Measurements from ENCODE around the gene YEATS4.

Gene YEATS4

DNA sequence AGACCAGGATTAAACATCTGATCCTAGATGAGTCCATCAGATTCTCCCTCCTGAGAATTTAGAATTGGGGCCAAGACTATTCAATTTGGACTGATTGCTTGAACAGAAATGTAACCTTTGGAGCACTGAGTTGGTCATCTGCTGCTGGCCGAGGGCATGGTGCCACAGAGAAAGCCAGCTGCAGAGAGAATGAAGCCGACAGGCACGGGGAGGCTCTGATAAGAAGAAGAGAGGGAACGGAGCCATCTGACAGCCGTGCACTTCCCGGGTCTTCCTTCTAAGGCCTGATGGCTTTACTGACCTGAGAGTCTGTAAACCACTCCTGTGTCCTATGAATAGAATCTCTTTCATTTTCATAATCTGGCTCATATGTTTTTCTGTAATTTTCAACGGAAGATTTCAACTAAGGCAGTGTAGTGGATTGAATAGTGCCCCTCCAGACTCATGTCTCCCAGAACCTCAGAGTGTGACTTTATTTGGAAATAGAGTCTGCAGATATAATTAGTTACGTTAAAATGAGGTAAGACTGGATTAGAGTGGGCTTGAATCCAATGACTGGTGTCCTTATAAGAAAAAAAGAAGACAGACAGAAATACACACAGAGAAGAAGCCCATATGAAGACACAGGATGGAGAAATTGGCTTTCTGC is 71.5 kb downstream of the YEATS4 start:
- DNase-seq (ENCODE audit: extremely low read depth in 1 of 2, low read depth in 1 of 2) = no peak

DNA sequence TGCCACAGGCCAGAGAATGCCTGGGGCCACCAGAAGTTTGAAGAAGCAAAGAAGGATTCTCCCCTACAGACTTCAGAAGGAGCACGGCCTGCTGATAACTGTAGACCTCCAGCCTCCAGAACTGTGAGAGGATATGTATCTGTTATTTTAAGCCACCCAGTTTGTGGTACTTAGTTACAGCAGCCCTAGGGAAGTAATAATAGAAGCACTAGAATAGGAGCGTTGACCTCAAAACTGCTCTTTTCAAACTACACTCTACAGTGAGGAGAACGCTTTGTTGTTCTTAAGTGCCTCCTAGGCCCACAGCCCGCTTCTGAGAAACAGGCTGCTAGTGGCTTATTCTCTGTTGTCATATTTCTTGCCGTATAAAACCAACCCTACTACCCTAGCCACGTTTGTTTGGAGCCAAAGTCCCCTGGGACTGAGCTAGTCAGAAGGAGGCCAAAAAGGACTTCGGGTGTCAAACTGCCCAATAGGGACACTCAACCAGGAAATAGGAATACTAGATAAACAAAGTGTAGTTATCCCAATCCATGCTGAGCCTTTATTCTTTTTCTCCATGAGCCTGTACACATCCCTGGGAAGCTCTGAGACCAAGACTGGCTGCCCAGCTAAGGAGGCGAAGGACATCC is 72.2 kb downstream of the YEATS4 start:
- DNase-seq (ENCODE audit: extremely low read depth in 1 of 2, low read depth in 1 of 2) = no peak

DNA sequence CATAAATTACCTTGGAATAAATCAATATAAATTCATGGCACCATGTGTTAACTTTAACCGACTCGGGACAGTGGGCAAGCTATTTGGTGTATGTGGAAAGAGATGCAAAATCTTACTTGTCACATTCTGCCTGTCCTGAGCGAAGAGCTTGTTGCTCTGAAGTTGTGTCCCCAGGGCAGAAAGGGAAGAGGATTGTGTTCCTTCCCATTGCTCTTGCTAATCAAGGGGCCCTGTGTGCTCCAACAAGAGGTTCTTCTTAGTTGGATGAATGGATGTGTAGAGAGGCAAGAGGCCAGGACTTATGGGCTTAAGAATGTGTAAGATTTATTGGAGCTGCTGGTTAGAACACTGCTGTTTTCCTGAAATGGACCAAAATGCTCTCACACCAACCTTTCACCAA is 74.1 kb downstream of the YEATS4 start:
- DNase-seq (ENCODE audit: extremely low read depth in 1 of 2, low read depth in 1 of 2) = no peak

DNA sequence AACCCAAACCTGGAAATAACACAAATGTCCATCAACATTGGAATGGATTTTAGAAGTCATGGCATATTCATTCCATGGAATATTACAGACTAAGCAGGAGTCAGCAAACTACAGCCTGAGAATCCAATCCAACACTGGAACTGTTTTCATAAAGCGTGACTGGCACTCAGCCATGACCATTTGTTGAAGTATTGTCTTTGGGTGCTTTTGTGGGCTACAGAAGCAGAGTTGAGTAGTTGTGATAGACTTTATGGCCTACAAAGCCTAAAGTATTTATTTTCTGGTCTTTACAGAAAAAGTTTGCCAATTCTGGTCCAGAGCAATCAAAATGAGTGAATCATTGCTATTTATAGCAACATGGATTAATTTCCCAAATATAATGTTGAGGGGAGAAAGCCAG is 76.1 kb downstream of the YEATS4 start:
- no peak for DNase-seq (ENCODE audit: extremely low read depth in 1 of 2, low read depth in 1 of 2)

DNA sequence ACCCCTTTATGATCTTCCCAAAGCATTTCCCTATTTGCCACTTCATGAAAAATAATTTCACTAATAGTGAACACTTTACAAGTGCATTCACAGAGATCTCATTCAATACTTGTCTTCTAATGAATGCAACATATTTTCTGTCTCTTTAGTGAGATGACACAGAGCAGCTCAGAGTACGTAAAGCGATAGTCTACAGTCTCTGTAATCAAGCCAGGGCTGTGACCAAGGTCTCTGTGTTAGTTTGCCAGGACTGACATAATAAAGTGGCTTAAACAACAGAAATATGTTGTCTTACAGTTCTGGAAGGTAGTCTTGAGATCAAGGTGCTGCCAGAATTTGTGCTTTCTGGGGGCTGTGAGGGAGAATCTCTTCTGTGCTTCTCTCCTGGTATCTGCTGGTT is 77.5 kb downstream of the YEATS4 start:
- no peak for DNase-seq (ENCODE audit: extremely low read depth in 1 of 2, low read depth in 1 of 2)

DNA sequence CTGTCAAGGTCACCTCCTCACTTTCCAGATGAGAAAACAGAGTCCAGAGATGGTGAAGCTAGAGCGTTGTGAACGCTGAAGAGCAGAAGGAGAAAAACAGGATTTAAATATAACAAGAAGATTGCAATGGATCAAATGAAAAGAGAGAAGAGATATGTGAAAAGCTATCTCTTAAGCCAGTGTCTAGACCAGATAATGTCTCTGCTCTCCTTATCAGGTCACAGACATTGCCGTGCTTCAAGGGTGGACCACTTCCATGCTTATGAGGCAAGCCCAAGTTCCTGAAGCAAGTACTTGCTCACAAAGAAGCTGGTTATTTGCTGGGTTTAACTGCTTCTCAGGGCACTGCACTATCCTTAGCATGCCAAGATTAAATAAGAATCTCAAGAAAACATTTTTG is 79.0 kb downstream of the YEATS4 start:
- DNase-seq (ENCODE audit: extremely low read depth in 1 of 2, low read depth in 1 of 2) = no peak

DNA sequence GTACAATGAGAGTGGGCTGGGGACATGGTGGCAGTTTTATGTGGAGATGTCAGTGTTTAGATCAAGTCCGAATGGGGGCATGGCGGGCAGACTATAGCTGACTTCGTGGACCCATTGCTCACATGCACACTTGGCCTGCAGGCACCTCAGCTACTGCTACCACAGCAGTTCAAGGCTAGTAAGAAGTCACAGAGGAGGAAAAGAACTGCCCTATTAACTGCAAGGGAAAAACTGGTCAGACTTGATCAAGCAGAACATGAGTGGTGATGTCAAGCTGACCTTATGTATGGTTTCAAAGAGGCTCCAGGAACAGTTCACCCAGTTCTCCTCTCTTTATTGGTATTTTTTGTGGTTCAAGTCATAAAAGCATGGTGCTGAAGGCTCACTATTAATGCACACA is 80.5 kb downstream of the YEATS4 start:
- no peak for DNase-seq (ENCODE audit: extremely low read depth in 1 of 2, low read depth in 1 of 2)
